22Rv1 (cell line): ENCODE measurements around the gene AGXT.

Source experiments
- H3K27ac ChIP-seq: fragments of 450-650 bp; 2 replicates; pipeline ENCODE4 v1.5.1; 2017
- ZFX ChIP-seq: fragments of 450-650 bp; IDR thresholded peaks from 2 replicates; pipeline ENCODE4 v1.6.1; 2017; ENCODE audit warnings: antibody characterized with exemption, borderline replicate concordance
- TF ChIP-seq, protein P1 (sequence below): fragments of 450-650 bp; IDR thresholded peaks from 2 replicates; pipeline ENCODE4 v1.5.1; 2017; ENCODE audit warnings: mild to moderate bottlenecking

AGXT gene

DNA sequence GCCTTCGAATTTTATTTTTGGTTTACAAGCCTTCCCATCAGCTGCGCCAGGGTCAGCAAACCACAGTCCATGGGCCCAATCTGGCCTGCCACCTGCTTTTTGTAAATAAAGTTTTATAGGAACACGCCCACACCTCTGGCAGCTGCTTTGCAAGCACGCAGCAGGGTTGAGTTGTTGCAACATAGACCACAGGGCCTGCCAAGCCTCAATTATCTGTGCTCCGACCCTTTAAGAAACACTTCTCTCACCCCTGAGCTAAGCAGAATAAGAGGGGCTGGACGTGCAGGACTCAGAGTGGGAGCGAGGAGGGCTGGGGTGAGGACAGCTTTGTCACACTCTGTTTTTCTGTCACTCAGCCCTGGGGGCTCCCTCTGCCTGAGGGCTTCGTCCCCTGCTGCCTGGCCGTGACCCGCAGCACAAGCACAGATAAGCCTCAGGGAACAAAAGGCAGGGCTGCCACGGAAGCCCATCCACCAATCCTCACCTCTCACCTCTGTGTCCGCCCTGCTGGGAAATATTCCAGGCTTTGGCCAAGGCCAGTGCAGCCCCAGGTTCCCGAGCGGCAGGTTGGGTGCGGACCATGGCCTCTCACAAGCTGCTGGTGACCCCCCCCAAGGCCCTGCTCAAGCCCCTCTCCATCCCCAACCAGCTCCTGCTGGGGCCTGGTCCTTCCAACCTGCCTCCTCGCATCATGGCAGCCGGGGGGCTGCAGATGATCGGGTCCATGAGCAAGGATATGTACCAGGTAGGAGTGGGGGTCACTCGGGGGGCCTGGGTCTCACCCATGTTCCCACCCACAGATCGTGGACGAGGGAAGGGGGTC is at the start of gene AGXT:
TSS of gene AGXT (plus strand) at position 539 of the 823 bp plus-strand sequence. CDS start at position 581, 42 bp downstream.
- H3K27ac ChIP-seq, result no peak within 1 kb of the TSS
- TF ChIP-seq, protein P1, sequence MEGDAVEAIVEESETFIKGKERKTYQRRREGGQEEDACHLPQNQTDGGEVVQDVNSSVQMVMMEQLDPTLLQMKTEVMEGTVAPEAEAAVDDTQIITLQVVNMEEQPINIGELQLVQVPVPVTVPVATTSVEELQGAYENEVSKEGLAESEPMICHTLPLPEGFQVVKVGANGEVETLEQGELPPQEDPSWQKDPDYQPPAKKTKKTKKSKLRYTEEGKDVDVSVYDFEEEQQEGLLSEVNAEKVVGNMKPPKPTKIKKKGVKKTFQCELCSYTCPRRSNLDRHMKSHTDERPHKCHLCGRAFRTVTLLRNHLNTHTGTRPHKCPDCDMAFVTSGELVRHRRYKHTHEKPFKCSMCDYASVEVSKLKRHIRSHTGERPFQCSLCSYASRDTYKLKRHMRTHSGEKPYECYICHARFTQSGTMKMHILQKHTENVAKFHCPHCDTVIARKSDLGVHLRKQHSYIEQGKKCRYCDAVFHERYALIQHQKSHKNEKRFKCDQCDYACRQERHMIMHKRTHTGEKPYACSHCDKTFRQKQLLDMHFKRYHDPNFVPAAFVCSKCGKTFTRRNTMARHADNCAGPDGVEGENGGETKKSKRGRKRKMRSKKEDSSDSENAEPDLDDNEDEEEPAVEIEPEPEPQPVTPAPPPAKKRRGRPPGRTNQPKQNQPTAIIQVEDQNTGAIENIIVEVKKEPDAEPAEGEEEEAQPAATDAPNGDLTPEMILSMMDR, result no peak
- no peak for TF ChIP-seq ZFX

DNA sequence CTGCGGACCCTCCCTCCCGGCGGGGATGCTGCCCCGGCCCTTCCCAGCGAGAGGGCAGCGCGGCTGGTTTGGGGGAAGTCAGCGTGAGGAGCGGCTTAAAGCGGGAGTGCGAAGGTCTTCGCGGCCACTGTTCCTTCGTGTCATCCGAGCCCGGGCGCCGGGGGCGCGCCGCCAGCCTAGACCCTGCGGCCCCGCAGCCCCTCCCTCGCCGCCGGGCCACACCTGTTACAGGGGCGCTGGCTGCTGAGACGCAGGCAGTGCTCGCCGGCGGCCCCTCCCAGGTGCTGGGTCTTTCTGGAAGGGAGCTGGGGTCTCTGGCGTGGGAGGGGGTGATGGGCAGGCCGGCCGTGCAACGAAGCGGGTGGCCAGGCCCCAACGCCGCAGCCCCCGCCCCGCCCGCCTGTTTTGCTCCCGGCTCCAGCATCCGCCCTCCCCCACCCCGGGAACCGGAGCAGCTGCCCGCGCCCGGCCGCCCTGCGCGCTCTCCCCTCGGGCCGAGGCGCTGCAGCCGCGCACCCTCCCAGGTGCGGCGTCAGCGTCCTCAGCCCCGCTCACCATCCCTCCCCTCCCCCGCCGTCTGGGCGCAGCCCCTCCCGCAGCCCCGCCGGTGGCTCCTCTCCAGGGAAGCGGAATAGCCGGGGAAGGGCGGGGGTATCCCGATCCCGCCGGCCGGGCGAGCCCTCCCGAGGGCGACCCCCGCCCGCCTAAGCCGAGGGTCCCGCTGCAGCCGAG is 49.3 kb upstream of the AGXT start:
- H3K27ac ChIP-seq, result peak overlapping the region; percentile 32; the same call in 1 of the 2 replicates

DNA sequence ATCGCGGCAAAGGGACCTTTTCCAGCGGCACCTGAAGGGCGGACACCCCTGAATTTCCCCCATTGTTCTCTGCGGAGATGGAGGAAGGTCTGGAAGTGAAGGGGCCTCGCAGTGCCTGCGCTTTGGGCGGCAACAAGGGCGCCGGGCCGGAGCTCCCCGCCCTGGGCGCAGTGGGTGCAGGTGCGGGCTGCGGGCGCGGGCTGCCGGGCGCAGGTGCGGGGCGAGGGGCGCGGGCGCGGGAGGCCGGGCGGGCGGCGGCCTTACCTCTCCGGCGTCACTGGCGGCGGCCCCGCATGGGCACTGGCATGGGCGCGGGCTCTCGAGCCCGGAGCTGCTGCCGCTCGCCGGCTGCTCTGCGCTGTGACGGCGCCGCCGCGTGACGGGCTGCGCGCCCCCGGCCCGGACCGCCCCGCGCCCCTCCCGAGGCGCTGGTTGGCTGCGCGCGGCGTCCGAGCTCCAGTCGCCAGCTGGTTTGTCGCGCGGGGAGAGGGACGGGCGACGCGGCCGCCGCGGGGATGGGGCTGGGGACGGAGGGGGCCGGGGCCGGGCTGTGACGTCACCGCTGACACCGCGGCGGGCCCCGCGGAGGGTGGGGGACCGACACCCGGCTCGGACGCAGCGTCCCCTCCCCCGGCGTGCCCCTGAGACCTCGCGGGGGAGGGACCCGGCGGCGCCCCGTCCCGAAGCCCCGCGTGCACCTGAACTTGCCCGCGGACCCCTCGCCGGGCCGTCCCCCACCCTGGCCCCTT is 48.6 kb upstream of the AGXT start, which contains the start of gene KIF1A:
TSS of gene KIF1A (minus strand) at position 362 of the 749 bp plus-strand sequence. CDS start 22,467 bp downstream, outside the sequence.
- TF ChIP-seq, protein P1, result no peak
- no peak for TF ChIP-seq ZFX
- H3K27ac ChIP-seq, result peak within 1 kb of the TSS; percentile 32; the same call in 1 of the 2 replicates

More for the DNA sequence above, 49.3 kb upstream of the AGXT start:
- TF ChIP-seq, protein P1, result no peak
- no peak for TF ChIP-seq ZFX

DNA sequence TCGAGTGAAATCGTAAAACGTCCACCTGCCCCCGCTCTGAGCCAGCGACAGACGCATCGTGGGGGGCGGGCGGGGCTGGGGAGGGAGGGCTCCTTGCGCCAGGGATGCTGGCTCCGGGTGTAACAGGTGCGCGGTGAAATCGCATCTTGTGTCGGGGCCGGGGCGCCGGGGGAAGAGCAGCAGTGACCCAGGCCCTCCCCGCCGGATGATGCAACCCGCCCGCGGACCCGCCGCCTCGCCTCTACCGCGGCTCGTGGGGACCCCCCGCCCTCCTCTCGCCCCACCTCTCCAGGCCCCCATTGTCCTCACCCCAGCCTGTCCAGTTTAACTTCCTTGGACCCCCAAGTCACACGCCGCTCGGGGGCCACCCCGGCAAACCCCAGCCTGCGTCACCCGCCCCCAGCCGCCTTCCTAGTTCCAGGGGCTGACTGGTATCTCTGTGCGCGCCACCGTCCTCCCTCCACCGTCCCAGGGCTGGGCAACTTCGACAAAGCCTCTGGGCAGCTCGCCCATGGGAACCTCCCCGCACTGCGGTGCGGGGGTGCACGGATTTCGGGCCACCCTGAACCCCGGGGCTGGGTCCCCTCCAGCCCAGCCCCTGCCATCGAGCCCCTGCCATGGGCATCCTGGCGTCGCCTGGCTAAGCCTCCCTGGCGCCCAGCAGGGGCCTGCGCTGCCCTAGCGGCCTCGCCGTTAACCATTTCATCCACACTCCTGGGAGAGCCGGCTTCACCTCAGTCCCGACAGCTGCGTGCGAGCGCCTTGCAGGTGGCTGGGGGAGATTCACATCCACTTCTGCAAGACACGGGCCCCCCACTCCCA is 47.8 kb upstream of the AGXT start:
- TF ChIP-seq ZFX, result no peak
- TF ChIP-seq, protein P1, result peak; percentile 15; the same call in 1 of the 2 replicates
- H3K27ac ChIP-seq, result no peak overlapping the region

DNA sequence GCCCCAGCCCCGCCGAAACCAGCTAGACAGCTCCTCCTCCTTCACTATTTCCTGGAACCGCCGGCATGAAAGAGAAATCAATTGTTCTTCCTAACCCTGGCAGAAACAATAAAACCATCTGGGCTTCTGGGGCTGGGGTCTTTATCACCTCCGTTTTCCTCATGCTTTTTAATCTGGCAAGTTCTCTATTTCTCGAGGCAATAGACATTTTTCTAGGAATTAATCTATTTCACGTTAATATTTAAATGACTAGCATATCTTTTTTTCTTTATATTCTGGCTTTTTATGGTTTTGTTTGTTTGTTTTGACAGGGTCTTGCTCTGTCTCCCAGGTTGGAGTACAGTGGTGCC is 47.2 kb upstream of the AGXT start:
- no peak overlapping the region for H3K27ac ChIP-seq

More for the DNA sequence above, 47.2 kb upstream of the AGXT start:
- no peak for TF ChIP-seq ZFX
- TF ChIP-seq, protein P1, result no peak
